ENCODE data around the gene KCP. TPM values are rescaled to one million over a fixed set of nuclear protein-coding genes. Genes with fewer than 3 reads are reported as not detected.
A peak's percentile ranks its signal among the peaks of the same experiment; 100 is the strongest.

KCP gene
- total and polyA plus RNA-seq, 2 experiments from 2014 or later, result 0.76 to 1.1 TPM

DNA sequence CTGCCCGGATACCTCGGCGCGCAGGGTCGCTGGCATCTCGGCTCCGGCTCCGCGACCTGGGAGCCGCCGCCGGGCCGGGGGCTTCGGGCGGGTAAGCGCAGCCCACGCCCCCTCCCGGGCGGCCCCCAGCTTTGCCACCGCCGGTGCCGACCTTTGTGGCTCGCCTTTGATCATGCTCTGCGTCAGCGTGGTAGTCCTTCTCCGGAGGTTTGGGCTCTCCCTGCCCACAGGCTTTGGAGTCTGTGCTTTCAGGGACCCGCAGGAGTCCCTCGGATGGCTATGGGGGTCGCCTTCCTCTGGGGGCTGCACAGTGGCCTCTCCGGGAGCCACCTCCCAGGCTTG, 40.6 kb downstream of the KCP start:
- Mint-ChIP-seq H3K27me3 (ENCODE audit: insufficient read depth, low read depth, poor library complexity) (peaks cover 44% of the 10 kb centered on the region), H3K27ac (no peak overlapping the region), H3K4me3 (peak overlapping the region; percentile 70), H3K9me3 (no peaks in the 10 kb centered on the region; the same call in 2 of the 3 replicates), H3K36me3 (ENCODE audit: low read depth) (peaks cover 9% of the 10 kb centered on the region), H3K4me1 (peaks cover 26% of the 10 kb centered on the region)
- DNase-seq (ENCODE audit: low spot score) (peak; percentile 60), ATAC-seq (peak; percentile 16; the same call in 2 of the 3 replicates)
- H3K4me1 ChIP-seq (ENCODE audit: insufficient read depth), result peaks cover 19% of the 10 kb centered on the region
- no peak overlapping the region for H3K27ac ChIP-seq (ENCODE audit: low read depth)
- no peaks in the 10 kb centered on the region for H3K9me2 ChIP-seq (ENCODE audit: insufficient read depth)
- no peaks in the 10 kb centered on the region for H3K36me3 ChIP-seq (ENCODE audit: insufficient read depth)
- peaks cover 56% of the 10 kb centered on the region for H3K27me3 ChIP-seq (ENCODE audit: insufficient read depth)
- H2AFZ ChIP-seq, result peak overlapping the region; percentile 88
- TF ChIP-seq JUNB (IDR thresholded peaks at IDR 0.05; ENCODE audit: unreplicated experiment), result no peak
- no peak for TF ChIP-seq STAT1 (IDR thresholded peaks at IDR 0.05; ENCODE audit: unreplicated experiment)
- no peak for TF ChIP-seq NANOG (IDR thresholded peaks at IDR 0.05; ENCODE audit: borderline replicate concordance)
- TF ChIP-seq ZNF331 (CRISPR knock-in tag; IDR thresholded peaks at IDR 0.05; ENCODE audit: low read depth), result no peak
- TF ChIP-seq EZH2 (IDR thresholded peaks at IDR 0.05; ENCODE audit: low read depth, unreplicated experiment), result no peak
- peak overlapping the region; percentile 85 for H3K4me2 ChIP-seq
- no peaks in the 10 kb centered on the region for H3K79me2 ChIP-seq (replicated peaks; ENCODE audit: insufficient read depth)
- H3K4me3 ChIP-seq, result peak overlapping the region; percentile 75
- H3F3A ChIP-seq (replicated peaks; ENCODE audit: low read depth), result 0 out of 2 replicates have a peak, but pooled peaks cover 12% of the 10 kb centered on the region
- H4K20me1 ChIP-seq (replicated peaks; ENCODE audit: insufficient read depth), result peaks cover 3% of the 10 kb centered on the region; the same call in 1 of the 2 replicates

DNA sequence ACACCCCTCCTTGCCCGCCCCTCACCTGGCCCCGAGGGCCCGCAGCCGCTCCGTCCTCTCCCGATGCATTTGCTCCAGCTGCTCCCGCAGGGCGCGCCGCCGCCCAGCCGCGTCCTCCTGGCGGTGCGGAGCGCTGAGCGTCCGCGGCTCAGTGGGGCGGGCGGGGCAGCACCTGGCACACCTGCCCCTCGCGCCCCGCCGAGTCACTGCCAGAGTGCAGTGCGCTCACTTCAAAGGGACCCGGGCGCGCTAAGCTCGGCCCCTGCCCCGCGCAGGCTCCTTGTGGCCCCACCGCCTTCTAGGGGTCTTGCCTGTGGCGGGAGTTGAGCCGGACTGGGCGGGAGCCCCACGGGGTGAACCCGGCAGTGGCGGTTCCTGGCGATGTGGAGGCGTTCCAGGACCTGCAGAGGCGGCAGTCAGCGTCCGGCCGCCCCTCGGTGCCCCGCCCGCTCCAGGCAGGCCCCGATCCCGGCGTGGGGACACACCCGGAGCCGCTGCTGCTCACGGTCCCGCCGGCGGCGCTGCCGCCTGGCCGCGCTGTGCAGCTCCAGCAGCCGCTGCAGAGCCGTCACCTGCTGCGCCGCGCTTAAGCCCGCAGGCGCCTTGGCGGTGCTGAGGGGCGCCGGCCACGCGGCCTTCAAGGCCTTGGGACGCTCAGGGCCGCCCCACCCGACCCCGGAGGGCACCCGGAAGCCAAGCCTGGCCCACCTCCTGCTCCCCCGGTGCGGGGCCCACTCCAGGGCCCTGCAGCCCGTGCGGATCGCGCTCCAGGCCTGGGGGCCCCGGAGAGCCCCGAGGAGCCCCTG, 41.2 kb downstream of the KCP start:
- Histone ChIP-seq H2AFZ (peak overlapping the region; percentile 88), H3K27me3 (ENCODE audit: insufficient read depth) (peaks cover 56% of the 10 kb centered on the region), H3F3A (replicated peaks; ENCODE audit: low read depth) (0 out of 2 replicates have a peak, but pooled peaks cover 12% of the 10 kb centered on the region), H3K4me3 (peak overlapping the region; percentile 75), H3K4me2 (peak overlapping the region; percentile 85), H3K36me3 (ENCODE audit: insufficient read depth) (no peaks in the 10 kb centered on the region), H3K4me1 (ENCODE audit: insufficient read depth) (peaks cover 19% of the 10 kb centered on the region), H4K20me1 (replicated peaks; ENCODE audit: insufficient read depth) (peaks cover 3% of the 10 kb centered on the region; the same call in 1 of the 2 replicates), H3K9me2 (ENCODE audit: insufficient read depth) (no peaks in the 10 kb centered on the region), H3K79me2 (replicated peaks; ENCODE audit: insufficient read depth) (no peaks in the 10 kb centered on the region), H3K27ac (ENCODE audit: low read depth) (no peak overlapping the region)
- DNase-seq (ENCODE audit: low spot score) (peak; percentile 76), ATAC-seq (peak; percentile 70)
- Mint-ChIP-seq H3K36me3 (ENCODE audit: low read depth) (peaks cover 11% of the 10 kb centered on the region), H3K4me1 (peaks cover 26% of the 10 kb centered on the region), H3K27ac (no peak overlapping the region), H3K9me3 (no peaks in the 10 kb centered on the region; the same call in 2 of the 3 replicates), H3K4me3 (peak overlapping the region; percentile 73), H3K27me3 (ENCODE audit: insufficient read depth, low read depth, poor library complexity) (peaks cover 44% of the 10 kb centered on the region)
- no peak for TF ChIP-seq EZH2 (IDR thresholded peaks at IDR 0.05; ENCODE audit: low read depth, unreplicated experiment)
- no peak for TF ChIP-seq POLR2AphosphoS5 (IDR thresholded peaks at IDR 0.05; ENCODE audit: low read depth)
- no peak for TF ChIP-seq EZH2phosphoT487 (IDR thresholded peaks at IDR 0.05; ENCODE audit: unreplicated experiment)
- no peak for TF ChIP-seq ZNF331 (CRISPR knock-in tag; IDR thresholded peaks at IDR 0.05; ENCODE audit: low read depth)
- TF ChIP-seq, protein P1, sequence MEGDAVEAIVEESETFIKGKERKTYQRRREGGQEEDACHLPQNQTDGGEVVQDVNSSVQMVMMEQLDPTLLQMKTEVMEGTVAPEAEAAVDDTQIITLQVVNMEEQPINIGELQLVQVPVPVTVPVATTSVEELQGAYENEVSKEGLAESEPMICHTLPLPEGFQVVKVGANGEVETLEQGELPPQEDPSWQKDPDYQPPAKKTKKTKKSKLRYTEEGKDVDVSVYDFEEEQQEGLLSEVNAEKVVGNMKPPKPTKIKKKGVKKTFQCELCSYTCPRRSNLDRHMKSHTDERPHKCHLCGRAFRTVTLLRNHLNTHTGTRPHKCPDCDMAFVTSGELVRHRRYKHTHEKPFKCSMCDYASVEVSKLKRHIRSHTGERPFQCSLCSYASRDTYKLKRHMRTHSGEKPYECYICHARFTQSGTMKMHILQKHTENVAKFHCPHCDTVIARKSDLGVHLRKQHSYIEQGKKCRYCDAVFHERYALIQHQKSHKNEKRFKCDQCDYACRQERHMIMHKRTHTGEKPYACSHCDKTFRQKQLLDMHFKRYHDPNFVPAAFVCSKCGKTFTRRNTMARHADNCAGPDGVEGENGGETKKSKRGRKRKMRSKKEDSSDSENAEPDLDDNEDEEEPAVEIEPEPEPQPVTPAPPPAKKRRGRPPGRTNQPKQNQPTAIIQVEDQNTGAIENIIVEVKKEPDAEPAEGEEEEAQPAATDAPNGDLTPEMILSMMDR (conservative IDR thresholded peaks at IDR 0.05; ENCODE audit: low read depth in 2 of 2), result no peak; a peak in 1 of 4 replicates
- TF ChIP-seq, protein P2, sequence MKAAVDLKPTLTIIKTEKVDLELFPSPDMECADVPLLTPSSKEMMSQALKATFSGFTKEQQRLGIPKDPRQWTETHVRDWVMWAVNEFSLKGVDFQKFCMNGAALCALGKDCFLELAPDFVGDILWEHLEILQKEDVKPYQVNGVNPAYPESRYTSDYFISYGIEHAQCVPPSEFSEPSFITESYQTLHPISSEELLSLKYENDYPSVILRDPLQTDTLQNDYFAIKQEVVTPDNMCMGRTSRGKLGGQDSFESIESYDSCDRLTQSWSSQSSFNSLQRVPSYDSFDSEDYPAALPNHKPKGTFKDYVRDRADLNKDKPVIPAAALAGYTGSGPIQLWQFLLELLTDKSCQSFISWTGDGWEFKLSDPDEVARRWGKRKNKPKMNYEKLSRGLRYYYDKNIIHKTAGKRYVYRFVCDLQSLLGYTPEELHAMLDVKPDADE (IDR thresholded peaks at IDR 0.05), result no peak
- TF ChIP-seq, protein P3, sequence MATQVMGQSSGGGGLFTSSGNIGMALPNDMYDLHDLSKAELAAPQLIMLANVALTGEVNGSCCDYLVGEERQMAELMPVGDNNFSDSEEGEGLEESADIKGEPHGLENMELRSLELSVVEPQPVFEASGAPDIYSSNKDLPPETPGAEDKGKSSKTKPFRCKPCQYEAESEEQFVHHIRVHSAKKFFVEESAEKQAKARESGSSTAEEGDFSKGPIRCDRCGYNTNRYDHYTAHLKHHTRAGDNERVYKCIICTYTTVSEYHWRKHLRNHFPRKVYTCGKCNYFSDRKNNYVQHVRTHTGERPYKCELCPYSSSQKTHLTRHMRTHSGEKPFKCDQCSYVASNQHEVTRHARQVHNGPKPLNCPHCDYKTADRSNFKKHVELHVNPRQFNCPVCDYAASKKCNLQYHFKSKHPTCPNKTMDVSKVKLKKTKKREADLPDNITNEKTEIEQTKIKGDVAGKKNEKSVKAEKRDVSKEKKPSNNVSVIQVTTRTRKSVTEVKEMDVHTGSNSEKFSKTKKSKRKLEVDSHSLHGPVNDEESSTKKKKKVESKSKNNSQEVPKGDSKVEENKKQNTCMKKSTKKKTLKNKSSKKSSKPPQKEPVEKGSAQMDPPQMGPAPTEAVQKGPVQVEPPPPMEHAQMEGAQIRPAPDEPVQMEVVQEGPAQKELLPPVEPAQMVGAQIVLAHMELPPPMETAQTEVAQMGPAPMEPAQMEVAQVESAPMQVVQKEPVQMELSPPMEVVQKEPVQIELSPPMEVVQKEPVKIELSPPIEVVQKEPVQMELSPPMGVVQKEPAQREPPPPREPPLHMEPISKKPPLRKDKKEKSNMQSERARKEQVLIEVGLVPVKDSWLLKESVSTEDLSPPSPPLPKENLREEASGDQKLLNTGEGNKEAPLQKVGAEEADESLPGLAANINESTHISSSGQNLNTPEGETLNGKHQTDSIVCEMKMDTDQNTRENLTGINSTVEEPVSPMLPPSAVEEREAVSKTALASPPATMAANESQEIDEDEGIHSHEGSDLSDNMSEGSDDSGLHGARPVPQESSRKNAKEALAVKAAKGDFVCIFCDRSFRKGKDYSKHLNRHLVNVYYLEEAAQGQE (IDR thresholded peaks at IDR 0.05; ENCODE audit: unreplicated experiment), result no peak
- no peak for TF ChIP-seq ZNF114 (CRISPR knock-in tag; IDR thresholded peaks at IDR 0.05)
- no peak for TF ChIP-seq JUNB (IDR thresholded peaks at IDR 0.05; ENCODE audit: unreplicated experiment)
